SK-N-SH (cell line): ENCODE measurements around the gene RHOBTB1.

Experiments used
- EP300 ChIP-seq, 2 experiments: IDR thresholded peaks; 2 replicates each; pipeline versions ENCODE4 v1.4.0 to v1.6.1; 2012; ENCODE audit warnings: borderline replicate concordance in 1 of 2, low read depth in 1 of 2, low read length in 1 of 2
- FOXM1 ChIP-seq: IDR thresholded peaks from 2 replicates; pipeline ENCODE4 v1.4.0; 2012; ENCODE audit warnings: low read depth, mild to moderate bottlenecking
- GABPA ChIP-seq: IDR thresholded peaks from 2 replicates; pipeline ENCODE4 v1.4.0; 2012; ENCODE audit warnings: low read depth, mild to moderate bottlenecking
- IRF3 ChIP-seq: fragments of 150-350 bp; IDR thresholded peaks from 2 replicates; pipeline ENCODE4 v1.6.1; 2016; ENCODE audit warnings: mild to moderate bottlenecking, low read depth, low read length
- MAX ChIP-seq: IDR thresholded peaks from 2 replicates; pipeline ENCODE4 v1.4.0; 2012; ENCODE audit warnings: low read depth
- MXI1 ChIP-seq: IDR thresholded peaks from 2 replicates; pipeline ENCODE4 v1.6.1; 2012; ENCODE audit warnings: mild to moderate bottlenecking, low read depth, low read length, improper control_type of control experiment
- SIN3A ChIP-seq: IDR thresholded peaks from 2 replicates; pipeline ENCODE4 v1.6.1; 2012; ENCODE audit warnings: low read depth, mild to moderate bottlenecking, low read length, moderate library complexity, borderline replicate concordance
- SMC3 ChIP-seq: IDR thresholded peaks from 2 replicates; pipeline ENCODE4 v1.6.1; 2012; ENCODE audit warnings: low read depth, low read length, improper control_type of control experiment
- TF ChIP-seq, protein P1 (sequence below): IDR thresholded peaks from 2 replicates; pipeline ENCODE4; 2012
- TF ChIP-seq, protein P2 (sequence below): fragments of 200-600 bp; sonication (generic); IDR thresholded peaks from 2 replicates; pipeline ENCODE4 v1.6.1; 2017; ENCODE audit warnings: antibody characterized with exemption, mild to moderate bottlenecking, moderate library complexity

GRCh38 chr10:60870803-60871202 lies 73.2 kb downstream of the RHOBTB1 start:
- TF ChIP-seq, protein P1, sequence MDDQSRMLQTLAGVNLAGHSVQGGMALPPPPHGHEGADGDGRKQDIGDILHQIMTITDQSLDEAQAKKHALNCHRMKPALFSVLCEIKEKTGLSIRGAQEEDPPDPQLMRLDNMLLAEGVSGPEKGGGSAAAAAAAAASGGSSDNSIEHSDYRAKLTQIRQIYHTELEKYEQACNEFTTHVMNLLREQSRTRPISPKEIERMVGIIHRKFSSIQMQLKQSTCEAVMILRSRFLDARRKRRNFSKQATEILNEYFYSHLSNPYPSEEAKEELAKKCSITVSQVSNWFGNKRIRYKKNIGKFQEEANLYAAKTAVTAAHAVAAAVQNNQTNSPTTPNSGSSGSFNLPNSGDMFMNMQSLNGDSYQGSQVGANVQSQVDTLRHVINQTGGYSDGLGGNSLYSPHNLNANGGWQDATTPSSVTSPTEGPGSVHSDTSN = no peak
- TF ChIP-seq, protein P2, sequence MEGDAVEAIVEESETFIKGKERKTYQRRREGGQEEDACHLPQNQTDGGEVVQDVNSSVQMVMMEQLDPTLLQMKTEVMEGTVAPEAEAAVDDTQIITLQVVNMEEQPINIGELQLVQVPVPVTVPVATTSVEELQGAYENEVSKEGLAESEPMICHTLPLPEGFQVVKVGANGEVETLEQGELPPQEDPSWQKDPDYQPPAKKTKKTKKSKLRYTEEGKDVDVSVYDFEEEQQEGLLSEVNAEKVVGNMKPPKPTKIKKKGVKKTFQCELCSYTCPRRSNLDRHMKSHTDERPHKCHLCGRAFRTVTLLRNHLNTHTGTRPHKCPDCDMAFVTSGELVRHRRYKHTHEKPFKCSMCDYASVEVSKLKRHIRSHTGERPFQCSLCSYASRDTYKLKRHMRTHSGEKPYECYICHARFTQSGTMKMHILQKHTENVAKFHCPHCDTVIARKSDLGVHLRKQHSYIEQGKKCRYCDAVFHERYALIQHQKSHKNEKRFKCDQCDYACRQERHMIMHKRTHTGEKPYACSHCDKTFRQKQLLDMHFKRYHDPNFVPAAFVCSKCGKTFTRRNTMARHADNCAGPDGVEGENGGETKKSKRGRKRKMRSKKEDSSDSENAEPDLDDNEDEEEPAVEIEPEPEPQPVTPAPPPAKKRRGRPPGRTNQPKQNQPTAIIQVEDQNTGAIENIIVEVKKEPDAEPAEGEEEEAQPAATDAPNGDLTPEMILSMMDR = no peak
- no peak for TF ChIP-seq IRF3
- no peak for TF ChIP-seq GABPA
- TF ChIP-seq FOXM1 = no peak
- no peak for TF ChIP-seq EP300 (IDR thresholded peaks at IDR 0.05; ENCODE audit: borderline replicate concordance in 1 of 2, low read depth in 1 of 2, low read length in 1 of 2)
- no peak for TF ChIP-seq MAX
- no peak for TF ChIP-seq SIN3A
- TF ChIP-seq MXI1 = no peak
- no peak for TF ChIP-seq SMC3
